ENCODE data around the gene CPEB4. TPM values are rescaled to one million over a fixed set of nuclear protein-coding genes. Genes with fewer than 3 reads are reported as not detected.

CPEB4 gene
- total and polyA plus RNA-seq, 10 of the 15 experiments (the other 5 are each of a cell fraction or from before 2014, with no cell fraction given) = 6.9 to 33.1 (median 20.4) TPM

DNA sequence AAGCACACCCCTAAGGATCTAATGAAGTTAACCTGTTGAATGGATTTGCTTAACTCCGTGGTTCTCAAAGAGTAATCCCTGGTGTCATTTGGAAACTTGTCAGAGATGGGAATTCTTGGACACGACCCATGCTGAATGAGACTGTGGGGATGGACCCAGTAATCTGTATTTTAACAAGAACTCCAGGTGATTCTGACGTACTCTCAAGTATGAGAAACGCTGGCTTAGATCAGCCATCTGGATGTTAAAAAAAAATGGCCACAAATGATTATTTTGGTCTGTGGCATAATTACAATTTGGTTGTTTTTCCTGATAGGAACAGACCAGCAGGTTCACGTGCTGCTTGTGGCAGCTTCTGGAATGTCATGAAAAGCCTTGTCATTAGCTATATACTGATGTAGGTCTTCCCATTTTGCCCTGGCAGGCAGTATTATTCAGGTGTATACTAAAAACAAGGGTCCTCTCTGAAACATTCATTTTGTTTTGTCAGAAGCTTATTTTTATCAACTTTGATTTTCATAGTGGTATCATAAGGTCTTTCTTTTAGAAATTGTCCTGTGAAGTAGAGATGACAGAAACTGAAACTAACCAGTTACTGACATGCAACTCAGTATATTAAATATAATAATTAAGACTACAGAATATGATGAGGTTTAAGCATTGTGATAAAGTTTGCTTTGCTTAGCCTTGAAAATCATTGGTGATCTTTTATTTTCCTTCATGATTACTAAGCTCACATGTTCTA is 15.4 kb downstream of the CPEB4 start:
- DNase-seq (ENCODE audit: low read depth, low spot score) (no peak), ATAC-seq (peak; percentile 40), FAIRE-seq (no peak)
- Histone ChIP-seq H3K27ac (ENCODE audit: control insufficient read depth, insufficient read depth) (peak overlapping the region; percentile 59), H3K4me2 (ENCODE audit: control insufficient read depth, insufficient read depth) (peak overlapping the region; percentile 97), H4K20me1 (ENCODE audit: control insufficient read depth, insufficient read depth) (no peaks in the 10 kb centered on the region), H3K4me1 (ENCODE audit: control insufficient read depth, insufficient read depth, low read length) (peaks cover 34% of the 10 kb centered on the region), H3K36me3 (ENCODE audit: control insufficient read depth in 2 of 2, insufficient read depth in 2 of 2, low read length in 1 of 2) (peaks cover 0 to 5% of the 10 kb centered on the region in 2 experiments; a peak in 1 of 4 replicates), H3K27me3 (replicated peaks in 1 of 2; ENCODE audit: control insufficient read depth in 2 of 2, insufficient read depth in 2 of 2, low read length in 1 of 2) (no peaks in the 10 kb centered on the region), H3K9ac (ENCODE audit: control insufficient read depth, insufficient read depth, low read length) (peak overlapping the region; percentile 28; the same call in 1 of the 2 replicates), H3K9me3 (replicated peaks; ENCODE audit: control insufficient read depth, insufficient read depth, low read length) (no peaks in the 10 kb centered on the region; the same call in 2 of the 3 replicates), H2AFZ (ENCODE audit: control insufficient read depth, low read depth, low read length) (no peak overlapping the region), H3K79me2 (ENCODE audit: control insufficient read depth, insufficient read depth, low read length) (peaks cover 88% of the 10 kb centered on the region), H3K4me3 (peak overlapping the region; percentile 56; the same call in 1 of the 2 replicates)
- BruUV-seq (replicated peaks) = no TSS peak
- CTCF ChIA-PET = interaction anchor here (0.8 to 5.7 kb wide), 16 partner anchors 8 to 286 kb away, joined by 3 to 46 read pairs (median 4); partner anchors contain the start of gene CPEB4
- in situ Hi-C loops (cut with MboI) = no loop called here
- intact Hi-C loops (cut with micrococcal nuclease; ENCODE audit: unreplicated experiment) = no loop called here
- RAD21 ChIA-PET (ENCODE audit: unreplicated experiment) = interaction anchor here (0.7 to 6.0 kb wide), 16 partner anchors 9 to 274 kb away, joined by 3 to 104 read pairs (median 6); partner anchors contain the start of gene CPEB4
- POLR2A ChIA-PET = interaction anchor here (0.6 to 7.8 kb wide), 10 partner anchors 10 to 1574 kb away, joined by 3 to 105 read pairs (median 4); partner anchors contain the start of gene CPEB4
- WGBS (ENCODE audit: insufficient coverage, insufficient replicate concordance, low lambda C conversion rate, missing lambda C conversion rate) = 78% methylated on average over 5 of the region's 5 CpGs
- SMC1A ChIA-PET (ENCODE audit: uncharacterized antibody, unreplicated experiment) = interaction anchor here (0.7 to 17.4 kb wide), 14 partner anchors 10 to 287 kb away, joined by 3 to 361 read pairs (median 8); partner anchors contain the start of genes BOD1 and CPEB4
- TF ChIP-seq ZSCAN29 (IDR thresholded peaks at IDR 0.05) (no peak), BHLHE40 (IDR thresholded peaks at IDR 0.05; ENCODE audit: borderline replicate concordance in 1 of 2, low read depth in 2 of 2, low read length in 1 of 2) (peak in 1 of 2 experiments; percentile 59; a peak in 2 of 4 replicates), BACH1 (IDR thresholded peaks at IDR 0.05; ENCODE audit: borderline replicate concordance) (no peak), IKZF1 (conservative IDR thresholded peaks at IDR 0.05) (peak; percentile 44), ZNF622 (IDR thresholded peaks at IDR 0.05) (no peak), BMI1 (IDR thresholded peaks at IDR 0.05; ENCODE audit: borderline replicate concordance) (no peak), MTA3 (IDR thresholded peaks at IDR 0.05; ENCODE audit: borderline replicate concordance, low read length) (no peak), EGR1 (IDR thresholded peaks at IDR 0.05; ENCODE audit: borderline replicate concordance in 1 of 2, low read depth in 2 of 2, low read length in 2 of 2) (no peak), JUNB (IDR thresholded peaks at IDR 0.05) (peak; percentile 68), E2F8 (IDR thresholded peaks at IDR 0.05; ENCODE audit: low read depth, partially characterized antibody) (no peak), TCF7 (IDR thresholded peaks at IDR 0.05; ENCODE audit: borderline replicate concordance) (no peak), SMAD5 (IDR thresholded peaks at IDR 0.05; ENCODE audit: low read depth) (no peak), MLLT1 (IDR thresholded peaks at IDR 0.05) (no peak)
- TF ChIP-seq, protein P1, sequence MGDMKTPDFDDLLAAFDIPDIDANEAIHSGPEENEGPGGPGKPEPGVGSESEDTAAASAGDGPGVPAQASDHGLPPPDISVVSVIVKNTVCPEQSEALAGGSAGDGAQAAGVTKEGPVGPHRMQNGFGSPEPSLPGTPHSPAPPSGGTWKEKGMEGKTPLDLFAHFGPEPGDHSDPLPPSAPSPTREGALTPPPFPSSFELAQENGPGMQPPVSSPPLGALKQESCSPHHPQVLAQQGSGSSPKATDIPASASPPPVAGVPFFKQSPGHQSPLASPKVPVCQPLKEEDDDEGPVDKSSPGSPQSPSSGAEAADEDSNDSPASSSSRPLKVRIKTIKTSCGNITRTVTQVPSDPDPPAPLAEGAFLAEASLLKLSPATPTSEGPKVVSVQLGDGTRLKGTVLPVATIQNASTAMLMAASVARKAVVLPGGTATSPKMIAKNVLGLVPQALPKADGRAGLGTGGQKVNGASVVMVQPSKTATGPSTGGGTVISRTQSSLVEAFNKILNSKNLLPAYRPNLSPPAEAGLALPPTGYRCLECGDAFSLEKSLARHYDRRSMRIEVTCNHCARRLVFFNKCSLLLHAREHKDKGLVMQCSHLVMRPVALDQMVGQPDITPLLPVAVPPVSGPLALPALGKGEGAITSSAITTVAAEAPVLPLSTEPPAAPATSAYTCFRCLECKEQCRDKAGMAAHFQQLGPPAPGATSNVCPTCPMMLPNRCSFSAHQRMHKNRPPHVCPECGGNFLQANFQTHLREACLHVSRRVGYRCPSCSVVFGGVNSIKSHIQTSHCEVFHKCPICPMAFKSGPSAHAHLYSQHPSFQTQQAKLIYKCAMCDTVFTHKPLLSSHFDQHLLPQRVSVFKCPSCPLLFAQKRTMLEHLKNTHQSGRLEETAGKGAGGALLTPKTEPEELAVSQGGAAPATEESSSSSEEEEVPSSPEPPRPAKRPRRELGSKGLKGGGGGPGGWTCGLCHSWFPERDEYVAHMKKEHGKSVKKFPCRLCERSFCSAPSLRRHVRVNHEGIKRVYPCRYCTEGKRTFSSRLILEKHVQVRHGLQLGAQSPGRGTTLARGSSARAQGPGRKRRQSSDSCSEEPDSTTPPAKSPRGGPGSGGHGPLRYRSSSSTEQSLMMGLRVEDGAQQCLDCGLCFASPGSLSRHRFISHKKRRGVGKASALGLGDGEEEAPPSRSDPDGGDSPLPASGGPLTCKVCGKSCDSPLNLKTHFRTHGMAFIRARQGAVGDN (IDR thresholded peaks at IDR 0.05) = 0 out of 2 replicates have a peak, but pooled peaks have one; percentile 19
